ENCODE results near the gene FAM186B.

GRCh38 chr12:49562831-49563230 lies 42.6 kb downstream of the FAM186B start:
- TF ChIP-seq CTCF (IDR thresholded peaks at IDR 0.05; ENCODE audit: low read depth, low read length) (no peak), EZH2phosphoT487 (IDR thresholded peaks at IDR 0.05; ENCODE audit: low read depth) (no peak)
